ENCODE results near the gene SGCE. TPM values are rescaled to one million over a fixed set of nuclear protein-coding genes. Genes with fewer than 3 reads are reported as not detected.

Gene SGCE
- total RNA-seq, 1 experiment from 2014 or later: 17.4 TPM

DNA sequence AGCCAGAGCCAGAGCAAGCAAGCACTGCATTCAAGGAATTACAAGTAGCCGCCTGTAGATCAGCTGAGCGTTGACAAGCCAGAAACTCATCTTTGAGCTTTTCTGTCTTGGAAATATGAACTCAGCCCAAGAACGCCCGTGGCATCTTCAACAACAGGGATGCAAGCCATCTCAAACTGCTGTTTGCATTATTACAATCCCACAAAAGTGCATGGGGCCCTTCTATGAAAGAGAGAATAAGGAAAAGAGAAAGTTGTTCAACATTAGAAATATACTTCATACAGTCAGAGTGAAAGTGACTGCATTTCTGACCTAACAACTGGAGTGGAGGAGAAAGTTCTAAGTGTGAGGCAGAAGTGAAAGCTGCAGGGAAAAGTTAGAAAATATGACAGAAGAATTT, 6.5 kb downstream of the SGCE start:
- H3K4me3 ChIP-seq (replicated peaks in 1 of 2; ENCODE audit: low read depth in 1 of 2, low read length in 2 of 2): no peak overlapping the region
- POLR2A ChIA-PET: no interaction called here
- DNase-seq (ENCODE audit: low read depth, low spot score): no peak

More for the DNA sequence above, 6.5 kb downstream of the SGCE start:
- H3K27me3 ChIP-seq (ENCODE audit: insufficient read depth, low read length): no peaks in the 10 kb centered on the region
- CTCF ChIA-PET: no interaction called here
- H3K4me1 ChIP-seq (ENCODE audit: control insufficient read depth in 1 of 2, insufficient read depth in 2 of 2, low read length in 2 of 2): peaks cover 0 to 3% of the 10 kb centered on the region in 2 experiments; a peak in 1 of 4 replicates
- no peak overlapping the region for H3K4me2 ChIP-seq (ENCODE audit: low read length)
- H3K9ac ChIP-seq (ENCODE audit: low read length): no peak overlapping the region
- no TSS peak for BruUV-seq (replicated peaks)
- no peaks in the 10 kb centered on the region for H3K9me2 ChIP-seq (ENCODE audit: insufficient read depth)
- H3K9me3 ChIP-seq (ENCODE audit: control insufficient read depth in 1 of 2, insufficient read depth in 1 of 2, low read depth in 1 of 2, low read length in 2 of 2): no peaks in the 10 kb centered on the region
- H3K27ac ChIP-seq (ENCODE audit: low read depth, low read length): no peak overlapping the region
- TF ChIP-seq, protein P1, sequence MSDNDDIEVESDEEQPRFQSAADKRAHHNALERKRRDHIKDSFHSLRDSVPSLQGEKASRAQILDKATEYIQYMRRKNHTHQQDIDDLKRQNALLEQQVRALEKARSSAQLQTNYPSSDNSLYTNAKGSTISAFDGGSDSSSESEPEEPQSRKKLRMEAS (IDR thresholded peaks at IDR 0.05): no peak
- TF ChIP-seq POLR2AphosphoS5 (IDR thresholded peaks at IDR 0.05; ENCODE audit: low read depth, low read length) (no peak), RAD21 (IDR thresholded peaks at IDR 0.05; ENCODE audit: low read depth) (no peak), ZFX (IDR thresholded peaks at IDR 0.05) (no peak), SP1 (IDR thresholded peaks at IDR 0.05; ENCODE audit: low read depth) (no peak), POLR2A (IDR thresholded peaks at IDR 0.05; ENCODE audit: borderline replicate concordance, extremely low read depth, insufficient read depth, insufficient read length) (no peak), EZH2phosphoT487 (IDR thresholded peaks at IDR 0.05; ENCODE audit: borderline replicate concordance) (no peak), EGR1 (IDR thresholded peaks at IDR 0.05; ENCODE audit: low read depth) (no peak), SRF (IDR thresholded peaks at IDR 0.05; ENCODE audit: low read depth) (no peak), CBX3 (IDR thresholded peaks at IDR 0.05; ENCODE audit: low read depth) (no peak), FOSL1 (IDR thresholded peaks at IDR 0.05; ENCODE audit: low read depth) (no peak), CEBPB (IDR thresholded peaks at IDR 0.05; ENCODE audit: low read depth) (no peak), EZH2 (IDR thresholded peaks at IDR 0.05) (no peak)
- TF ChIP-seq, protein P2, sequence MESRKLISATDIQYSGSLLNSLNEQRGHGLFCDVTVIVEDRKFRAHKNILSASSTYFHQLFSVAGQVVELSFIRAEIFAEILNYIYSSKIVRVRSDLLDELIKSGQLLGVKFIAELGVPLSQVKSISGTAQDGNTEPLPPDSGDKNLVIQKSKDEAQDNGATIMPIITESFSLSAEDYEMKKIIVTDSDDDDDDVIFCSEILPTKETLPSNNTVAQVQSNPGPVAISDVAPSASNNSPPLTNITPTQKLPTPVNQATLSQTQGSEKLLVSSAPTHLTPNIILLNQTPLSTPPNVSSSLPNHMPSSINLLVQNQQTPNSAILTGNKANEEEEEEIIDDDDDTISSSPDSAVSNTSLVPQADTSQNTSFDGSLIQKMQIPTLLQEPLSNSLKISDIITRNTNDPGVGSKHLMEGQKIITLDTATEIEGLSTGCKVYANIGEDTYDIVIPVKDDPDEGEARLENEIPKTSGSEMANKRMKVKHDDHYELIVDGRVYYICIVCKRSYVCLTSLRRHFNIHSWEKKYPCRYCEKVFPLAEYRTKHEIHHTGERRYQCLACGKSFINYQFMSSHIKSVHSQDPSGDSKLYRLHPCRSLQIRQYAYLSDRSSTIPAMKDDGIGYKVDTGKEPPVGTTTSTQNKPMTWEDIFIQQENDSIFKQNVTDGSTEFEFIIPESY (IDR thresholded peaks at IDR 0.05; ENCODE audit: extremely low read depth, insufficient replicate concordance, low read length): no peak
- TF ChIP-seq, protein P3, sequence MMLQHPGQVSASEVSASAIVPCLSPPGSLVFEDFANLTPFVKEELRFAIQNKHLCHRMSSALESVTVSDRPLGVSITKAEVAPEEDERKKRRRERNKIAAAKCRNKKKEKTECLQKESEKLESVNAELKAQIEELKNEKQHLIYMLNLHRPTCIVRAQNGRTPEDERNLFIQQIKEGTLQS (IDR thresholded peaks at IDR 0.05): no peak
- RAD21 ChIA-PET (ENCODE audit: low non-redundant PET in 1 of 2, low total read pairs in 2 of 2, uncharacterized antibody in 2 of 2, unreplicated experiment in 2 of 2): no interaction called here
- H3K79me2 ChIP-seq (ENCODE audit: insufficient read depth, low read length): no peaks in the 10 kb centered on the region; the same call in 1 of the 2 replicates
- ATAC-seq: no peak
- no peak overlapping the region for H2AFZ ChIP-seq (ENCODE audit: low read depth, low read length, poor library complexity, severe bottlenecking)
- no peaks in the 10 kb centered on the region for H3K36me3 ChIP-seq (ENCODE audit: control insufficient read depth in 1 of 2, insufficient read depth in 2 of 2, low read length in 2 of 2)
- H4K20me1 ChIP-seq (ENCODE audit: insufficient read depth): no peaks in the 10 kb centered on the region
- intact Hi-C loops (cut with micrococcal nuclease): no loop called here

All from HCT116 (cell line).